GM23338 (cell line): ENCODE results near the gene EEF2. TPM values are rescaled to one million over a fixed set of nuclear protein-coding genes. Genes with fewer than 3 reads are reported as not detected.
A peak's percentile ranks its signal among the peaks of the same experiment; 100 is the strongest.

Experiments
- ATAC-seq: fragments of 200-7000 bp; cut with Tn5 transposase; 3 replicates; pipeline ENCODE4 v1.9.1; 2020
- DNase-seq: peaks from one replicate; pipeline ENCODE4 v3.0.0-alpha.2; 2015; ENCODE audit warnings: low spot score
- H2AFZ ChIP-seq: fragments of 200-600 bp; sonication (generic); 2 replicates; pipeline ENCODE4 v1.8.0; 2016; ENCODE audit warnings: antibody characterized with exemption, mild to moderate bottlenecking, moderate library complexity
- H3F3A ChIP-seq: fragments of 200-600 bp; sonication (generic); replicated peaks from 2 replicates; pipeline ENCODE4 v1.8.0; 2017; ENCODE audit warnings: antibody characterized with exemption, mixed run types, low read depth
- H3K27ac ChIP-seq: fragments of 200-600 bp; sonication (generic); 2 replicates; pipeline ENCODE4 v1.6.1; 2016; ENCODE audit warnings: low read depth
- H3K27me3 ChIP-seq: fragments of 200-600 bp; sonication (generic); 2 replicates; pipeline ENCODE4 v1.8.0; 2016; ENCODE audit warnings: mild to moderate bottlenecking, mixed run types, moderate library complexity; ENCODE audit not compliant: insufficient read depth
- H3K36me3 ChIP-seq: fragments of 200-600 bp; sonication (generic); 2 replicates; pipeline ENCODE4 v1.8.0; 2016; ENCODE audit warnings: mild to moderate bottlenecking; ENCODE audit not compliant: insufficient read depth
- H3K4me1 ChIP-seq: fragments of 200-600 bp; sonication (generic); 2 replicates; pipeline ENCODE4 v1.8.0; 2016; ENCODE audit warnings: mild to moderate bottlenecking, moderate library complexity; ENCODE audit not compliant: insufficient read depth
- H3K4me2 ChIP-seq: fragments of 200-600 bp; sonication (generic); 2 replicates; pipeline ENCODE4 v1.7.1; 2017; ENCODE audit warnings: mixed run types
- H3K4me3 ChIP-seq: fragments of 200-600 bp; sonication (generic); 2 replicates; pipeline ENCODE4 v1.6.1; 2016; ENCODE audit warnings: mixed run types
- H3K79me2 ChIP-seq: fragments of 200-600 bp; sonication (generic); replicated peaks from 2 replicates; pipeline ENCODE4 v1.8.0; 2017; ENCODE audit warnings: mild to moderate bottlenecking; ENCODE audit not compliant: insufficient read depth
- H3K9me2 ChIP-seq: fragments of 200-600 bp; sonication (generic); 2 replicates; pipeline ENCODE4 v1.8.0; 2017; ENCODE audit not compliant: insufficient read depth
- H4K20me1 ChIP-seq: fragments of 200-600 bp; sonication (generic); replicated peaks from 2 replicates; pipeline ENCODE4 v1.8.0; 2017; ENCODE audit warnings: mild to moderate bottlenecking; ENCODE audit not compliant: insufficient read depth
- H3K27ac Mint-ChIP-seq: 2 replicates; pipeline ENCODE4 v1.8.0; 2020; ENCODE audit warnings: inconsistent platforms, mild to moderate bottlenecking, moderate library complexity, mixed read lengths
- H3K27me3 Mint-ChIP-seq: 3 replicates; pipeline ENCODE4 v1.8.0; 2022; ENCODE audit warnings: low read depth, mild to moderate bottlenecking, moderate library complexity, mixed read lengths, inconsistent platforms; ENCODE audit not compliant: insufficient read depth, poor library complexity
- H3K36me3 Mint-ChIP-seq: 3 replicates; pipeline ENCODE4 v1.8.0; 2021; ENCODE audit warnings: low read depth, mild to moderate bottlenecking, inconsistent platforms, moderate library complexity, mixed read lengths
- H3K4me1 Mint-ChIP-seq: 3 replicates; pipeline ENCODE4 v1.8.0; 2020; ENCODE audit warnings: mild to moderate bottlenecking, inconsistent platforms, mixed read lengths
- H3K4me3 Mint-ChIP-seq: 3 replicates; pipeline ENCODE4 v1.8.0; 2021; ENCODE audit warnings: moderate library complexity, mild to moderate bottlenecking, inconsistent platforms, mixed read lengths
- H3K9me3 Mint-ChIP-seq: 3 replicates; pipeline ENCODE4 v1.8.0; 2020; ENCODE audit warnings: moderate library complexity, mild to moderate bottlenecking, inconsistent platforms, mixed read lengths
- ZNF462 ChIP-seq: fragments of 250-450 bp; sonication (Bioruptor Pico); IDR thresholded peaks from 2 replicates; pipeline ENCODE4 v1.5.0; 2020; ENCODE audit warnings: mild to moderate bottlenecking, moderate library complexity
- polyA plus RNA-seq: library from polyadenylated mRNA; unstranded; fragments of >200 nt; fragmentation: Nextera tagmentation; extraction: Ambion mirVana; gene quantifications from 2 replicates; pipeline ENCODE4 v1.2.1, GENCODE V29; 2016
- total RNA-seq: library from RNA; depleted of rRNA; stranded (reverse); fragments of >200 nt; shearing (Covaris generic); gene quantifications from 2 replicates; pipeline ENCODE4 v1.2.3, GENCODE V29; 2014

The EEF2 gene
- total and polyA plus RNA-seq, 2 experiments from 2014 or later: 772 to 2,987 TPM

DNA sequence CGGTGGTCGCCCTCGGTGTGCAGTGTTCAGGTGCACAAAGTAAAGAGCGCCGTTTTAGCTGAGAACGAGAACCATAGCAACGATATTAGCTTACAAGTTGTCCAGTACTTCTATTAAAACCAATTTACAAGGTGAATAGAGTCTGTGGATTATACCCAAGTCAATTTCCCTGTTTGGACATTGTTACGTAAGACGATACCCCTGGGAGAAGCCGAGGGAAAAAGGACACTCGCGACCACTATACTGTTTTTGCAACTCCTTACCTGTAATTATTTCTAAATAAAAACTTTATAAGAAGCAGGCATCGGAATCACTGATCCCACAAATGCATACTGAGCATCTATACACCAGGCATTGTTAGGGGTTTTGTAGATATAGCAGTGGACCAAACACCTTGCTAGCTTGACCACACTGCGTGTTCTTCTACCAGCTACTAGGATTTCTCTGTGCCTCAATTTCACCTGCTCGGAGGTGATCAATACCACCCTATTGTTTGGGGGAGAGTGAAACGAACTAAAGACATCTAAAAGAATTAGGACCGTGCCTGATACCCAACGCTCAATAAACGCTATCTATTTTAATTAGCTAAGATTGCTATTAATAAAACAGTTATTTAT is 488 bp upstream of the EEF2 start:
- H3K27ac ChIP-seq: no peak overlapping the region
- H3K9me3 Mint-ChIP-seq: peaks cover 19% of the 10 kb centered on the region

More for the DNA sequence above, 488 bp upstream of the EEF2 start:
- peaks cover 41% of the 10 kb centered on the region for H4K20me1 ChIP-seq
- peak overlapping the region; percentile 63; the same call in 1 of the 2 replicates for H2AFZ ChIP-seq
- Mint-ChIP-seq H3K27me3 (peaks cover 48% of the 10 kb centered on the region), H3K4me1 (peaks cover 40% of the 10 kb centered on the region), H3K4me3 (peak overlapping the region; percentile 98), H3K36me3 (peaks cover 47% of the 10 kb centered on the region), H3K27ac (no peak overlapping the region; the same call in 1 of the 2 replicates)
- H3K4me2 ChIP-seq: peak overlapping the region; percentile 100
- H3K36me3 ChIP-seq: peaks cover 37% of the 10 kb centered on the region
- peak overlapping the region; percentile 100 for H3K4me3 ChIP-seq
- TF ChIP-seq ZNF462 (CRISPR knock-in tag): no peak
- H3K79me2 ChIP-seq: peaks cover 46% of the 10 kb centered on the region
- H3K9me2 ChIP-seq: 0 out of 2 replicates have a peak, but pooled peaks cover 2% of the 10 kb centered on the region
- DNase-seq: no peak
- H3F3A ChIP-seq: peaks cover 45% of the 10 kb centered on the region
- H3K4me1 ChIP-seq: peaks cover 20% of the 10 kb centered on the region
- no peak for ATAC-seq
- peaks cover 7% of the 10 kb centered on the region; the same call in 1 of the 2 replicates for H3K27me3 ChIP-seq
